ENCODE measurements around the gene FER.

DNA sequence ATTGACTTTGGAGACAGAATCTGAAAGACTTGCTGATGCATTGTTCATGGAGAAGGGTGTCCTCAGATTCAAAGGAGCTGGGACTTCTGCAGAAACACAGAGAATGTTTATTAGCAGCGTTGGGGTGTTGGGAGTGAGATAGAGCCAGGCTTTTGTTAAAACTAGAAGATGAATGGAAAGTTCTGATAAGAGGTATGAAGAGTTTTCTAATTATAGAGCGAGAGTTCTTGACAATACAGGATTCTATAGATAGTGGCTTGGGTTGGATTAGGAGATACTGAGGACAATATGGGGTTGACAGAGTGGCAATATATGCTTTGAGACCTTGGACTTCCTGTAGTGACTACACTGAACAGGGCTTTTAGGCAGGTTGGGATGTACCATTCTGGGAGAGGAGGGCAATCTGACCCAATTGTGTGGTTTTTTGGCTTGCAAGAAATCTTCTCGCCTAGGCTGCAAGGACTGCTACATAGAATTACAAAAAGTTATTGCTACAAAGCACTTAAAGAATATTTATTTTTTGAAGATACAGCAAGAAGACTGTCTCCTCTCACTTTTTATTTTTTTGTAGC, 83.1 kb downstream of the FER start:
- TF ChIP-seq, protein P1, sequence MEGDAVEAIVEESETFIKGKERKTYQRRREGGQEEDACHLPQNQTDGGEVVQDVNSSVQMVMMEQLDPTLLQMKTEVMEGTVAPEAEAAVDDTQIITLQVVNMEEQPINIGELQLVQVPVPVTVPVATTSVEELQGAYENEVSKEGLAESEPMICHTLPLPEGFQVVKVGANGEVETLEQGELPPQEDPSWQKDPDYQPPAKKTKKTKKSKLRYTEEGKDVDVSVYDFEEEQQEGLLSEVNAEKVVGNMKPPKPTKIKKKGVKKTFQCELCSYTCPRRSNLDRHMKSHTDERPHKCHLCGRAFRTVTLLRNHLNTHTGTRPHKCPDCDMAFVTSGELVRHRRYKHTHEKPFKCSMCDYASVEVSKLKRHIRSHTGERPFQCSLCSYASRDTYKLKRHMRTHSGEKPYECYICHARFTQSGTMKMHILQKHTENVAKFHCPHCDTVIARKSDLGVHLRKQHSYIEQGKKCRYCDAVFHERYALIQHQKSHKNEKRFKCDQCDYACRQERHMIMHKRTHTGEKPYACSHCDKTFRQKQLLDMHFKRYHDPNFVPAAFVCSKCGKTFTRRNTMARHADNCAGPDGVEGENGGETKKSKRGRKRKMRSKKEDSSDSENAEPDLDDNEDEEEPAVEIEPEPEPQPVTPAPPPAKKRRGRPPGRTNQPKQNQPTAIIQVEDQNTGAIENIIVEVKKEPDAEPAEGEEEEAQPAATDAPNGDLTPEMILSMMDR (conservative IDR thresholded peaks at IDR 0.05; ENCODE audit: low read length) = no peak
- no peak for TF ChIP-seq EZH2phosphoT487 (IDR thresholded peaks at IDR 0.05; ENCODE audit: borderline replicate concordance, low read depth, low read length)

Measured in OCI-LY7 (cell line).